ENCODE results near the gene THAP4. TPM values are rescaled to one million over a fixed set of nuclear protein-coding genes. Genes with fewer than 3 reads are reported as not detected.

The THAP4 gene
- polyA plus RNA-seq, 1 of the 3 experiments (the other 2 are of a cell fraction) = 64.7 TPM

- H3K4me3 ChIP-seq (ENCODE audit: low read depth in 2 of 2, low read length in 1 of 2) = no peak overlapping the region
- DNase-seq = peak; percentile 14
- ChIA-PET CTCF (interaction anchor here (0.6 kb wide), 1 partner anchor 25 kb away, joined by 3 read pairs; no protein-coding TSS in a partner anchor), POLR2A (no interaction called here)
- no peaks in the 10 kb centered on the region for H3K9me2 ChIP-seq
- no peaks in the 10 kb centered on the region for H3K36me3 ChIP-seq (replicated peaks in 1 of 2; ENCODE audit: control insufficient read depth in 1 of 2, insufficient read depth in 2 of 2, low read length in 1 of 2)
- no peaks in the 10 kb centered on the region for H3K4me1 ChIP-seq (ENCODE audit: control insufficient read depth in 1 of 2, insufficient read depth in 2 of 2, low read depth in 1 of 2, low read length in 1 of 2)
- no peaks in the 10 kb centered on the region for H4K20me1 ChIP-seq (ENCODE audit: insufficient read depth)
- no peaks in the 10 kb centered on the region for H3K27me3 ChIP-seq (ENCODE audit: insufficient read depth)
- H3F3A ChIP-seq (replicated peaks; ENCODE audit: insufficient read depth) = peaks cover 2% of the 10 kb centered on the region
- H3K9me3 ChIP-seq = no peaks in the 10 kb centered on the region
- no peak overlapping the region for H3K4me2 ChIP-seq
- no peak for TF ChIP-seq RCOR1 (IDR thresholded peaks at IDR 0.05; ENCODE audit: low read length)
- no peak for TF ChIP-seq EP300 (IDR thresholded peaks at IDR 0.05; ENCODE audit: borderline replicate concordance in 1 of 2, low read depth in 1 of 2, low read length in 1 of 2)
- no peak for TF ChIP-seq ZBTB33 (IDR thresholded peaks at IDR 0.05; ENCODE audit: borderline replicate concordance, low read depth)
- no peak for TF ChIP-seq YY1 (IDR thresholded peaks at IDR 0.05; ENCODE audit: low read depth)
- TF ChIP-seq EZH2phosphoT487 (IDR thresholded peaks at IDR 0.05; ENCODE audit: borderline replicate concordance, low read depth) = no peak
- no peak for TF ChIP-seq RFX5 (IDR thresholded peaks at IDR 0.05; ENCODE audit: low read length)
- no peak for TF ChIP-seq MXI1 (IDR thresholded peaks at IDR 0.05; ENCODE audit: low read depth, low read length)
- TF ChIP-seq CHD2 (IDR thresholded peaks at IDR 0.05; ENCODE audit: low read length, partially characterized antibody) = no peak
- TF ChIP-seq JUND (IDR thresholded peaks at IDR 0.05) = no peak
- no peak for TF ChIP-seq RXRA (IDR thresholded peaks at IDR 0.05; ENCODE audit: borderline replicate concordance, low read depth)
- no peak for TF ChIP-seq GATA2 (CRISPR knock-in tag; IDR thresholded peaks at IDR 0.05)
- no peak for TF ChIP-seq FOXM1 (IDR thresholded peaks at IDR 0.05; ENCODE audit: low read depth)
- TF ChIP-seq, protein P1, sequence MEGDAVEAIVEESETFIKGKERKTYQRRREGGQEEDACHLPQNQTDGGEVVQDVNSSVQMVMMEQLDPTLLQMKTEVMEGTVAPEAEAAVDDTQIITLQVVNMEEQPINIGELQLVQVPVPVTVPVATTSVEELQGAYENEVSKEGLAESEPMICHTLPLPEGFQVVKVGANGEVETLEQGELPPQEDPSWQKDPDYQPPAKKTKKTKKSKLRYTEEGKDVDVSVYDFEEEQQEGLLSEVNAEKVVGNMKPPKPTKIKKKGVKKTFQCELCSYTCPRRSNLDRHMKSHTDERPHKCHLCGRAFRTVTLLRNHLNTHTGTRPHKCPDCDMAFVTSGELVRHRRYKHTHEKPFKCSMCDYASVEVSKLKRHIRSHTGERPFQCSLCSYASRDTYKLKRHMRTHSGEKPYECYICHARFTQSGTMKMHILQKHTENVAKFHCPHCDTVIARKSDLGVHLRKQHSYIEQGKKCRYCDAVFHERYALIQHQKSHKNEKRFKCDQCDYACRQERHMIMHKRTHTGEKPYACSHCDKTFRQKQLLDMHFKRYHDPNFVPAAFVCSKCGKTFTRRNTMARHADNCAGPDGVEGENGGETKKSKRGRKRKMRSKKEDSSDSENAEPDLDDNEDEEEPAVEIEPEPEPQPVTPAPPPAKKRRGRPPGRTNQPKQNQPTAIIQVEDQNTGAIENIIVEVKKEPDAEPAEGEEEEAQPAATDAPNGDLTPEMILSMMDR (IDR thresholded peaks at IDR 0.05) = no peak
- no peak for TF ChIP-seq TCF12 (IDR thresholded peaks at IDR 0.05)
- TF ChIP-seq PBX3 (IDR thresholded peaks at IDR 0.05) = no peak
- TF ChIP-seq TAF1 (IDR thresholded peaks at IDR 0.05; ENCODE audit: borderline replicate concordance, low read depth, low read length) = no peak
- TF ChIP-seq, protein P2, sequence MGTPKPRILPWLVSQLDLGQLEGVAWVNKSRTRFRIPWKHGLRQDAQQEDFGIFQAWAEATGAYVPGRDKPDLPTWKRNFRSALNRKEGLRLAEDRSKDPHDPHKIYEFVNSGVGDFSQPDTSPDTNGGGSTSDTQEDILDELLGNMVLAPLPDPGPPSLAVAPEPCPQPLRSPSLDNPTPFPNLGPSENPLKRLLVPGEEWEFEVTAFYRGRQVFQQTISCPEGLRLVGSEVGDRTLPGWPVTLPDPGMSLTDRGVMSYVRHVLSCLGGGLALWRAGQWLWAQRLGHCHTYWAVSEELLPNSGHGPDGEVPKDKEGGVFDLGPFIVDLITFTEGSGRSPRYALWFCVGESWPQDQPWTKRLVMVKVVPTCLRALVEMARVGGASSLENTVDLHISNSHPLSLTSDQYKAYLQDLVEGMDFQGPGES (IDR thresholded peaks at IDR 0.05; ENCODE audit: low read depth, low read length) = no peak
- TF ChIP-seq TEAD4 (IDR thresholded peaks at IDR 0.05; ENCODE audit: borderline replicate concordance, insufficient read depth) = no peak
- no peak overlapping the region for H2AFZ ChIP-seq (ENCODE audit: low read depth)
- H3K9ac ChIP-seq = no peak overlapping the region
- no peak overlapping the region for H3K27ac ChIP-seq (ENCODE audit: low read depth in 2 of 2, low read length in 1 of 2)
- no peaks in the 10 kb centered on the region for H3K79me2 ChIP-seq (ENCODE audit: insufficient read depth)
- WGBS (ENCODE audit: low lambda C conversion rate) = 95% methylated on average over 13 of the region's 23 CpGs
These were observed 67.1 kb downstream of the THAP4 start for GRCh38 chr2:241569831-241570281.
